GM19099 (cell line): ENCODE results near the gene GUCY1B1.

Source experiments
- POLR2A ChIP-seq: IDR thresholded peaks from 3 replicates; pipeline ENCODE4 v1.6.1; 2011; ENCODE audit warnings: low read depth; ENCODE audit not compliant: insufficient read length; ENCODE audit errors: extremely low read depth

The GUCY1B1 gene

DNA sequence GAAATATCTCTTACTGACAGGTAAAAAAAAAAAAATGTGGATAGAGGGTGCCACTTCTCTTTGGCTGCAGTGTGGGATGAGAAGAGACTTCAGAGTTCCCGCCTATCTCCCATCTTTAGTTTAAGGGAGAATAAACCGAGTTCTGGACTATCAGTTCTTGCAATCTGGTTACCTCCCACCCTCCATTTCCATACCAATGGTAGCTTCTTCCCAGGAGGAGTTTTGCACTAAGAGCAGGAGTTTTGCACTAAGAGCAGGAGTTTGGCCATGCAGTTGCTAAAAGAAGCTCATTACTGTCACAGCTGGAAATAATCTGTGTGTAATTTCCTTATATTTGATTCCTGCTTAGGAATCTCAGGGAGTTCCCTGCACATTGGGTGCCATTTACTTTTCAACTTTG, 10.8 kb upstream of the GUCY1B1 start:
- no peak for TF ChIP-seq POLR2A

DNA sequence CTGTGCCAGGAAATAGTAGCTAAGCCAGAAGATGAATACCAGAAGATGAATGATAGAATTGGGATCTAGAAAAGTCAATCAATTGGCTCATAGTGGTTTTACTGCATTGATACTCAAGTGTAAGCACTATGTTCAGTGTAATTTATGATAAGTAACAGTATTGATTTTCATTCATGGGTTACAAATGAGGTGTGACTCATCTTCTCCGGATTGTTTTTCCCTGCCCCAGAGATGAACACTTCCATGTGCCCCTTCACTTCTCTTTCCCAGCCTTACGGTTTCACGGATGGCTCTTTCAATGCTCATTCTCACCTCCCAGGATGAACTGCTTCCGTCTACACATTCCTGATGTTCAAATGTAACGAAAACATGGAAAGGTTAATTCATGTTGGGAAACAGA, 9.8 kb upstream of the GUCY1B1 start:
- no peak for TF ChIP-seq POLR2A

DNA sequence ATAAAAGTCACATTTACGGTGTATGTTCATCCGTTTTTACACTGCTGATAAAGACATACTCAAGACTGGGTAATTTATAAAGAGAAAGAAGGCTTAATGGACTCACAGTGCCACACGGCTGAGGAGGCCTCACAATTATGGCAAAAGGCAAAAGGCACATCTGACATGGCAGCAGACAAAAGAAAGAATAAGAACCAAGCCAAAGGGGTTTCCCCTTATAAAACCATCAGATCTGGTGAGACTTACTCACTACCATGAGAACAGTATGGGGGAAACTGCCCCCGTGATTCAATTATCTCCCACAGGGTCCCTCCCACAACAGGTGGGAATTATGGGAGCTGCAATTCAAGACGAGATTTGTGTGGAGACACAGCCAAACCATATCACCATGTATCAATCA, 7.3 kb upstream of the GUCY1B1 start:
- TF ChIP-seq POLR2A = no peak

DNA sequence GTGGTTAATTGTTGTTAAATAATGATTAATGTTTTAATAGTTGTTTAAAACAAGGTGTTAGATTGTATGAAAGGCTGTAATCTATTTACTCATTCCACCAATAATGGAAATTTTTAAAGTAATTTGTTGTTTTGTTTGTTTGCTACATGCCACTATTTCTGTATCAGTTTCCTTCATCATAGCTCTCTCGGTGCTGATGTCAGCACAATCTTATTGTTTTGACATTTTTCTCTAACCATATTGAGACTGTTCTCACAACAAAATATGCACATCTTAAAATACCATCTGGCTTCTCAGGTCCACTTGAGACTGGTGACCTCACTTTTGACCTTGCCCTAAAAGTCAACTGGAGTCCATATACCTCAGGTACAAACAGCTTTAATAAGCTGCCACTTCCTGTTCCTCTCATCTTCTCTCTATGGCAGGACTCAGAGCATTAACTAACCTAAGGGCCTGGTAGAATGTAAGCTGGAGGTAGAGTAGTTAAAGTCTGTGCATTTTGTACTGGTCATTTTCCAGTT, 1.0 kb upstream of the GUCY1B1 start:
- no peak for TF ChIP-seq POLR2A

DNA sequence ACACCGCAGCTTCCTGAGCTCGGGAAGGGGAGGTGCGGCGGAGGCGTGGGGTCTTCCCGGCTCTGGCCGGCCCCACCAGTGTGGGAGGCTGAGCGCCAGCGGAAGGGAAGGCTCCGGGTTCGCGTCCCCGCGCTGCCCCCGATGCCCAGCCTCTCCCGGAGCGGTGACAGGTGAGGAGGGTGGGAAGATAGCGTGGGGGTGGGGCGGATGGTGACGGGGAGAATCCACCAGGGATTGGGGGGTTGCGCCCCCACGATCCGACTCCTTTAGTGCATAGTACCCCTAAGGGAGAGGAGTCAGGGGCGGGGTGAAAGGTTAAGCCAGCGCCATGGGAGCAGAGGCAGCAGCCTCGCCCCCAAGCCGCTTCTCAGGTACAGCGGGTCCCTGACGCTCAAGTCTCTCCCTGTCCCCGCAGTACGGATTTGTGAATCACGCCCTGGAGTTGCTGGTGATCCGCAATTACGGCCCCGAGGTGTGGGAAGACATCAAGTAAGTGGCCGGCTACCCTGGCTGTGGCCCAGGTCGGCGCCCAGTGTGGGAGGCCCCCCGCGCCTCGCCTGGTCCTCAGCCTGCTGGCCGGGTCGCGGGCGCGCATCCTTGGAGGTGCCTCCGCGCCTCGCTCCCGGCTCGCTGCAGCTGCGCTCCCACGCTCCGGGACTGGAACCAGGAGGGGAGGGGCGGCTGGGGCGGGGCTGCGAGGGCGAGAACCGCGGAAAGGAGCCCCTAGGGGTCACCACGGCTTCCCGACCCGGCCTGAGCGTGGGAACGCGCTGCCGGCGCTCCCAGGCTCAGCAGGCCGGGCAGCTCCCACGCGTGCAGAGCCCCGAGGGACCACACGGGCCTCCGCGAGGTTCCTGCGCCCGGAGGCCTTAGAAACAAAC, 791 bp downstream of the GUCY1B1 start:
- peak; percentile 38 for TF ChIP-seq POLR2A

DNA sequence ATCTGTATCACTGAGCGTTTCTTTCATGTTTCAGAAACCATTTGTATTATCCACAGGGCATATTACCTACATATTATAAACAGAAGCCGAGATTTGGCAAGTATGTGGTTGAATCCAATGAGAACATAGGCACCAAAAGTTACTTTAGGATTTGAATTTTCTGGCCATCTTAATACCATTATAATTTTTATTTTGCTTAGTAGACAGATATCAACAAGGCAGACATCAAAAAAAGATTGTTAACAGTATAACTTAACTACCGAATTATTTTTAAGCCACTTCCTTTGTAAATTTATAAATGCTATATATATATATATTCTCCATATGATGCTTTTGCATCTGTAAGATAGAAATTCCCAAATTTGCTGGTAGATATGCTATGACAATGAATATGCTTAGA, 2.2 kb downstream of the GUCY1B1 start:
- no peak for TF ChIP-seq POLR2A

DNA sequence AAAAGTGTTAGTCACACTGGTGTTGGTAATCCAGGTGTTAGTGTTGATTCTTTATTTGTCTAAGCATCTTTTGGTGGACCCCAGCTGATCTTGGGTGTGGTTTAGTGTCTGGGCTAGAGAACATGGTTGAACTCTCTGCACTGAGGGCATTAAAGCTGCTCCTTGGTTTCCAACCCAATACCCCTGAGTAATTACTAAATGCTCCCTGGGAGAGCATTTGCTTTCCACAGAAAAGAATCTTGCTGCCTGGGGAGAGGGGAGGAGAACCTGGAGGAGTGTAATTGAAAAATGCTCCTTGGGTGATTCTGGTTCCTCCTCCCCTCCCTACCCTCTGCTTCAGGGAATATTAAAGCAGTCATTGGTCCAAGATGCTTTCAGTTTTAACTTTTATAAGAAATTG, 3.1 kb downstream of the GUCY1B1 start:
- no peak for TF ChIP-seq POLR2A

DNA sequence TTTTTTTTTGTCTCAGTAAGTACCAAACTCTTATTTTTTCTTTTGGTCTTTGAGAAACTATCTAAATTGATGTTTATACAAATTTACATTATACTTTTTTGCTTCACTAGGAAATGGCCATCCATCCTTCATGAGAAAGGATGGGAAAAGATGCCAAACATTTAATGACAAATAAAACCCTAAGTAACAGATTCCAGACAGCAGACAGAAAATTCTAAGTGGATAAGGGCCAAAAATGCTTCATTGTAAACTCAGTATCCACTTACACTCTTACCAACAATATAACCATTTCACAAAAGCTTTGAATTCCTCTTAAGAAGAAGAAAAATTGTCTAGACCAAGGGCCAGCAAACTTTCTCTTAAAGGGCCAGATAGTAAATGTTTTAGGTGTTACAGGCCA, 3.5 kb downstream of the GUCY1B1 start:
- TF ChIP-seq POLR2A = no peak

DNA sequence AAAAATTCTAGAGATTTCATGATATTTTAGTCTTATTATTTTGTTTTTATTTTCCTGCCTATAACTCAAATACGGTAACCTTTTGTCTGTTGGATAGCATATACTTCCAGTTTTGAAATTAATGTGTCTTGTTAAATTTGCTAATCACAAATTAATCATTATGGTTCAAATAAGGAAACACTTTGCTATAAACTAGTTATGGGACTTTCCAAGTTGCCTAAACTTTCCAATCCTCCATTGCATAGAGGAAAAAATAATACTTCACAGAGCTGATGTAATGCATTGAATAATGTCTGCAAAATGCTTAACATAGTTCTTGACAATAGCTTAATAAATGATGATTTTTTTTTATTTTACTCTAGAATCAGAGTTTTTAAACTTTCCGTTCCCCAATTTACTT, 4.7 kb downstream of the GUCY1B1 start:
- TF ChIP-seq POLR2A = no peak

DNA sequence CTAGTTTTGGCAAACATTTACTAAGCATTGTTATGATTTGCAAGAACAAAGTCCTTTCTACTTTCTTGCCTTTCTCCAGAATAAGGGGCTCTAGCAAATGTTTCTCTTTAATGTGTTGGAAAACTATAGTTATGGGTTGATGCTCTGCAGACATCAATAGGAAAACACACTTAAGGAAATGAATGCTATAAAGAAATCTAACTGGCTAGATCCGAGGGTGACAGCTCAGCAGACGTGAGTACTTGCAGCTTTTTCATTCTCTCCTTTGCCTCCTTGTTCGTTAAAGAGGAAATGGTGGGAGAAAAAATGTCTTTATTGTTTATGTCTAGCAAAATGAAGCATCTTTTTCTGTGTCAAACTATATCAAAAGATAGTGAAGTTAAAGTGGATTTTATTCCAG, 6.3 kb downstream of the GUCY1B1 start:
- TF ChIP-seq POLR2A = no peak

DNA sequence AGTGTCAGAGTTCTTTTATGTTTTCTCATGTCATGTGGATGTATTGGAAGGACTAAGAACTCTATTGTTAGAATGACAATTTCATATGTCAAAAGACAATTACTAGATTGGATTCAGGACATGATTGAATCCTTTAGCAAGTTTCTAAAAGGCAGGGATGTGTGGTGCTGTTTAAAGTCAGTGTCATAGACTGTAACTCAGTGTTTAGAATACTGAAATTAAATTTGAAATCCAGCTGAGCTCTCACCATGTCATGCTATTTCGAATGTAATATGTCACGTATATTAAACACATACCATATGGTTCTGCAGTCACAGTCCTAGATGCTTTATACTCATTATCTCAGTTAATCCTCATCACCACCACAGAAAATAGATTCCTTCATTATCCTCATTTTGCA, 7.8 kb downstream of the GUCY1B1 start:
- no peak for TF ChIP-seq POLR2A

DNA sequence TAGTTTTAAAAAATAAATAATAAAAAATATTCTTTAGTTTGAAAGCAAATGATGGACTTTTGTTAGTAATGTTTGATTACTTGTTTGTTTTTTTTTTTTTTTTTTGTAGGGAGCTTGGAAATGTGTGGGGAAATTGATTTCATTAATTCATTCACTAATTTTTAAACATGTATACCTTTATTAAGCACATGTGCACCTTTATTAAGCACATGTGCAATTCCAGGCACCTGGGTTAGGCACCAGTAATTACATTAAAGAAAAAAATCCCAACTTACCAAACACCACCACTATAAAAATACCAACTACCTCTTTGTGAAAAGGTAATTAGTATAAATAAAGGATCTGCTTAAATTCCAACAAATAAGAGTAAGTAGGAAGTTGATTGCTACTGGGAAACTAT, 9.5 kb downstream of the GUCY1B1 start:
- no peak for TF ChIP-seq POLR2A

DNA sequence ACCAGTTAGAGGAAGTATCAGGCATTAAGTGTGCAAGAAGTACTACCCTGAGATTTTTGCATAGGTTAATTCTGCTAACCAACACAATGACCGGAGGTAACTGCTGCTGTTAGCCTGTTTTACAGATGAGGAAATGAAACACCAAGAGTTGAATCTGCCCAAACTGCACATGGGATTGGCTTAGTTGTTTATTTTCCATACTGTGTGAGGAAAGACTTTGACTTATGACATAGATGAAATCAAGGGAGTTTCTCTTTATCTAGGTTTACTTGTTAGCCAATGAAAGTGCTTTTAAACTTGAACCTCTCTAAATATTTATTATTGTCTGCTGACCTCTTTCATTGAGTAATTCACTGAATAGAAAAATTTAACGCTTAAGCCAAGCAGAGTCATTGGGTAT, 10.3 kb downstream of the GUCY1B1 start:
- TF ChIP-seq POLR2A = no peak

DNA sequence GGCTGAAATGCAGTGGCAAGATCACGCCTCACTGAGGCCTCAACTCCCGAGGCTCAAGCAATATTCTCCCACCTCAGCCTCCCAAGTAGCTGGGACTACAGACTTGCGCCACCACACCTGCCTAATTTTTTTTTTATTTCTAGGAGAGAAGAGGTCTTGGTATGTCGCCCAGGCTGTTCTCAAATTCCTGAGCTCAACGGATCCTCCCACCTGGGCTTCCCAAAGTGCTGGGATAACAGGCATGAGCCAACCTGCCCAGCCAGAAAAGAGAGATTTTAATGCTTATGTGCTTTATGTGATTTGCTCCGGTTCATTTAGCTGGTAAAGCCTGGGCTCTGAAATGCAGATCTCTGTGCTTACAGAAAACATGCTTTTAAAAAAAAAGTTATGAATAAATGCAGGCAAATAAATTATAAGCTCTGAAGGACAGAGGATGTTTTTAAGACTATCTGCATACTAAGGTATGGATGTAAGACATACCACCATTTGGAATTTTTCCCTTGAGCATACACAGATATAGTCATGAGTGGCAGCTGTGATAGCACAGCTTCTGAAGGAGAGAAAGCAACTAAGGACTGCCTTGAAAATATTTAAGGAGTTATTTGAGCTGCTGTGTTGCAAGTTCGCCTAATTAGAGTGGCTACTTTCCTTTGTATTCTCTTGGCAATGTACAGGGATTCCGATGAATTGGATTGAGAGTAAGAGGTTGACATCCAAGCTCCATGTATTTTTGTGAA, 13.8 kb downstream of the GUCY1B1 start:
- TF ChIP-seq POLR2A = no peak

DNA sequence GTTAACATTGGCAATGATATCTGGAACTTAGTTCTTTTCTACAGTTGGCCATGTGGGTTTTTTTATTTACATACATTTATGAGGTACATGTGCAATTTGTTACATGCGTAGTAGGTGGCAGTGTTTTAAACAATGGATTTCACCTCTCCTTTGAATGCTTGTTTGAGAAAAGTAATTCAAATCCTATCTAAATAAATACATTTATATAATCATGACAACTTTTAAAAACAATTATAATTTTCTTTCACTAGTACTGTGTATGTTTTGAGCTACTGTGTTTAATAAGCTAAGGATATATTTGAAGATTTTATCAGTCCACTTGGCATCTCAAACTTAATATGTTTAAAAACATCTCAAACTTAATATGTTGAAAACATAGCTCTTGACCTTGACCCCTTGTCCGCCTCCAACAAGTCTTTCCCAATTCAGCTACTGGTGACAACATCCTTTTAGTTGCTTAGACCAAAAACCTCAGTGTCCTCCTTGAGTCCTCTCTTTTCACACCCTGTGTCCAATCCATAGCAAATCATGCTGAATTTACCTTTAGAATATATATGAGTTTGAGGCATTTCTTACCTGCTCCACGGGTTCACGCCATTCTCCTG, 14.5 kb downstream of the GUCY1B1 start:
- no peak for TF ChIP-seq POLR2A

DNA sequence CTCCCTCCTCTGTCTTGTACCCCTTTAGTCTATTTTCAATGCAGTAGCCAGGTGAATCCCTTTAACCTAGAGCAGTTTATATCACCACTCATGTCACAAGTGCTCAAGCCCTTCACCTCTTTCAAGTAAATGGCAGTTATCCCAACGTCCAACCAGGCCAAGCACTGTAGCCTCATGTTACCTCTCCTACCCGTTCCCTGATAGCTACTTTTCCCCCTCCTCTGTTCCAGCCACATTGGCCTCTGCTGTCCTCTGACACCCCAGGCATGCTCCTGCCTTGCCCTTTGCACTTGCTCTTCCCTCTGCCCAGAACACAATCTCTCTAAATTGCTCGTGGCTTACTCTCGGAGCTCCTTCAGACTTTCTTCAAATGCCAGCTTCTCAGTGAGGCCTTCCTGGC, 15.2 kb downstream of the GUCY1B1 start:
- TF ChIP-seq POLR2A = no peak
